Skeletal muscle satellite cell (primary cell): ENCODE measurements around the gene RABEP2.
"Not testable (repeated sequence)": the region's sequence is repeated elsewhere in the genome, so short reads cannot be mapped to it uniquely, and the experiment has no call there.

Experiments used
- H3K27me3 ChIP-seq: 2 replicates; pipeline ENCODE4 v1.7.0; 2013; ENCODE audit warnings: low read length; ENCODE audit not compliant: control insufficient read depth, insufficient read depth
- H3K36me3 ChIP-seq: 2 replicates; pipeline ENCODE4 v1.7.0; 2013; ENCODE audit warnings: mild to moderate bottlenecking, control low read depth, low read length; ENCODE audit not compliant: insufficient read depth
- H3K4me1 ChIP-seq: 2 replicates; pipeline ENCODE4 v1.7.0; 2013; ENCODE audit warnings: low read length; ENCODE audit not compliant: control insufficient read depth, insufficient read depth
- H3K4me2 ChIP-seq: 2 replicates; pipeline ENCODE4 v1.7.0; 2013; ENCODE audit warnings: mild to moderate bottlenecking, low read length
- H3K4me3 ChIP-seq: 2 replicates; pipeline ENCODE4 v1.7.0; 2013; ENCODE audit warnings: low read length
- H3K9ac ChIP-seq: 2 replicates; pipeline ENCODE4 v1.7.0; 2013; ENCODE audit warnings: mild to moderate bottlenecking, low read depth, low read length, moderate library complexity
- H3K9me3 ChIP-seq: replicated peaks from 2 replicates; pipeline ENCODE4 v1.7.0; 2013; ENCODE audit warnings: mild to moderate bottlenecking, control low read depth, low read length

The RABEP2 gene

GRCh38 chr16:28876019-28876659, 48.9 kb downstream of the RABEP2 start:
- H3K9ac ChIP-seq, result peak overlapping the region; percentile 59
- no peak overlapping the region for H3K4me2 ChIP-seq
- peaks cover 46% of the 10 kb centered on the region for H3K4me1 ChIP-seq
- no peaks in the 10 kb centered on the region for H3K27me3 ChIP-seq
- no peaks in the 10 kb centered on the region for H3K9me3 ChIP-seq
- H3K36me3 ChIP-seq, result peaks cover 22% of the 10 kb centered on the region
- no peak overlapping the region for H3K4me3 ChIP-seq

DNA sequence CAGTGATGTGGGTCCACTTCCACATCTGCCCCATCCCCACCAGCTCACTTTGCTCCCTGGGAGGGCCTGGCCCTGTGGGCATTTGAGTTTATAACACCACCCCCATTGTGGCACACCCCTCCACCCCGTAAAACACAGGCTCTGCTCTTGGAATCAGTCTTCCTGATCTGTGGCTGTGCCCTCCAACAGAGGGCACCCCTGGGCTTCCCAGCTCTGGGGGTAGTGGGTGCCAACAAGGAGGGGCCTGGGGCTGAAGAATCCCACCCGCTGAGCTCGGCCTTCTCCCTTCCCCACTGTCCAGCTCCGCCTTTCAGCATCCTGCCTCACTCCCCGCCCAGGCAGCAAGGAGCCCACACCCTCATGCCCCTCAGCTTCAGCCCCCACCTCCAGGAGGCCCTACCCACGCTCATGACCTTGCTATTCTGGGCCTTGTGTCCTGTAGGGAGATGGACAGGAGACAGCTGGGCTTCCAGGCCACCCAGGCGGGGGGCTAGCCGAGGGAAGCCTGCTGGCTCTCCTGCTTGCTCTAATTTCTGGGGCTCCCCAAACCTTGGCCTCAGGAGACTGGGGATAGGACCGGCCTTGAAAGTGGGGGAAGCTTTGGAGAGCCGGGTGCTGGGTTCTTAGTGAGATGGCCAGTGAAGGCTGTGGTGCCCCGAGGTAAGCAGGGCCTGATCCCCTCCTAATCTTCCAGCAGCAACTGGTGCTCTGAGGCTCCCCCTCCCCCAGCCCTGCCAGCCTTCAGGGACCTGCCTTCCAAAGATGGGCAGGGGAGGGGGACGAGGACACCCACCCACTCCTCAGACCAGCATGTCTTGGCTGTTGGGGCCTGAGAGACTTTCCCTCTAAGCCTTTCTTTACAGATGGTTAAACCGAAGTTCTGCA, 49.7 kb downstream of the RABEP2 start:
- Histone ChIP-seq H3K9ac (peak overlapping the region; percentile 59), H3K4me2 (peak overlapping the region; percentile 27), H3K9me3 (no peaks in the 10 kb centered on the region), H3K4me1 (peaks cover 44% of the 10 kb centered on the region), H3K27me3 (no peaks in the 10 kb centered on the region), H3K4me3 (peak overlapping the region; percentile 1), H3K36me3 (peaks cover 28% of the 10 kb centered on the region)

- Histone ChIP-seq H3K27me3 (no peaks in the 10 kb centered on the region), H3K4me1 (peaks cover 38% of the 10 kb centered on the region), H3K4me3 (no peak overlapping the region), H3K4me2 (no peak overlapping the region), H3K9me3 (no peaks in the 10 kb centered on the region), H3K36me3 (peaks cover 38% of the 10 kb centered on the region), H3K9ac (no peak overlapping the region)
Observed at GRCh38 chr16:28874406-28874805, 50.6 kb downstream of the RABEP2 start.

DNA sequence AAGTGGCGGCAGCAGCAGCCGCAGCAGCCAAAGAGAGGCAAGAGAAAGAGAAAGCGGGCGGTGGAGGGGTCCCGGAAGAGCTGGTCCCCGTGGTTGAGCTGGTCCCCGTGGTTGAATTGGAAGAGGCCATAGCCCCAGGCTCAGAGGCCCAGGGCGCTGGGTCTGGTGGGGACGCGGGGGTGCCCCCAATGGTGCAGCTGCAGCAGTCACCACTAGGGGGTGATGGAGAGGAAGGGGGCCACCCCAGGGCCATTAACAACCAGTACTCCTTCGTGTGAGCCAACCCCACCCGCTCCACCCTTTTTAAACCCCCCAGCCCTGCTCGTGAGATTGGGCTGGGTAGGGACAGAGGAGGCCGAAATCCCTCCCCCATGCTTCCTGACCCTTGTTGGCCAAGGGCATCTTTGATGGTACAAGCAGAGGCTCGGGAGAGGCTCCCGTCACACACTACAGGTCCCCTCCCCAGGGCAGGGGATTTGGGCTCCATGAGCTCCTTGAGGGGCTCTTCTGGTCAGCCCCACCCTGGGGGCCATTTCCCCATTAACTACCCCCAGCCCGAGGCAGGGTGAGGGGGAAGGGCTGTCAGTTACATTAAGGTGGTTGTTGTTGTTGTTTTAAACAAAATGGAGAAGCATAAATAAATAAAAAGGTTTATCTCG, 51.4 kb downstream of the RABEP2 start:
- Histone ChIP-seq H3K9me3 (no peaks in the 10 kb centered on the region), H3K4me1 (peaks cover 30% of the 10 kb centered on the region), H3K4me2 (no peak overlapping the region), H3K36me3 (peaks cover 45% of the 10 kb centered on the region), H3K4me3 (no peak overlapping the region), H3K27me3 (no peaks in the 10 kb centered on the region), H3K9ac (no peak overlapping the region)

DNA sequence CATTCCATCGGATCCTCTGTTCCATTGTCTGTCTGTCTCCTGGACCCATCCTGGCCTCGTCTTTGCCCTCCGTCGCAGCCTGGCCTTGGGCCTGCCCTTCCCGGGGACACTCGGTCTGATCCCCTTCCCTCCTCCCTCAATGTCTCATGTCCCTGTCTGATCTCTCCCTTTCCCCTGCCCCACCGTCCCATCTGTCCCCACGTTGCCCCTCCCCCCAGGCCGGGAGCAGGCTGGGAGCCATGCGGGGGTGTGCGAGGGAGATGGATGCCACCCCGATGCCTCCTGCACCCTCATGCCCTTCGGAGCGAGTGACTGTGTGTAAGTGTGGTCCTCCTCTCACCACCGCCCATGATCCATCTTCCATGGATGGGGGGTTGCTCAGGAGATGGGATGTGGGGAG, 52.1 kb downstream of the RABEP2 start:
- no peak overlapping the region for H3K9ac ChIP-seq
- no peak overlapping the region for H3K4me3 ChIP-seq
- H3K36me3 ChIP-seq, result peaks cover 46% of the 10 kb centered on the region
- no peak overlapping the region for H3K4me2 ChIP-seq
- H3K9me3 ChIP-seq, result no peaks in the 10 kb centered on the region
- no peaks in the 10 kb centered on the region for H3K27me3 ChIP-seq
- peaks cover 29% of the 10 kb centered on the region for H3K4me1 ChIP-seq

DNA sequence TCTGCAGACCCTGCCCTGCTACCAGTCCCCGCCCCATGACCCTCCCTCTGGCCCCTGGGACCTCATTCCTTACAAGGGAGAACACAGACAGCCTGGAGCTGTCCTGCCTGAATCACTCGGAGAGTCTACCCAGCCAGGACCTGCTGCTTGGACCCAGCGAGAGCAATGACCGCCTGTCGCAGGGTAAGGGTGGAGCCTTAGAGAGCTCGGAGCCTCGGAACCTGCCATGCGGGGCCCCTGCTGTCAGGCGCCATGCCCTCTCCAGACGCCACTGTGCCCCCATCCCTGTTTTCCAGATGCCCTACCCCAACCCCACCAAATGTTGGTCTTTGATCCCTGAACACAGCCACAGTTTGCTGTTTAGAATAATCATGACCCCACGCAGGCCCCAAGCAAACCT, 55.8 kb downstream of the RABEP2 start:
- no peak overlapping the region for H3K4me3 ChIP-seq
- peaks cover 9% of the 10 kb centered on the region for H3K4me1 ChIP-seq
- no peak overlapping the region for H3K4me2 ChIP-seq
- H3K9me3 ChIP-seq, result no peaks in the 10 kb centered on the region
- peaks cover 64% of the 10 kb centered on the region for H3K36me3 ChIP-seq
- H3K27me3 ChIP-seq, result no peaks in the 10 kb centered on the region
- H3K9ac ChIP-seq, result no peak overlapping the region

GRCh38 chr16:28867646-28868045, 57.4 kb downstream of the RABEP2 start:
- peaks cover 50% of the 10 kb centered on the region for H3K36me3 ChIP-seq
- not testable (repeated sequence) for H3K9ac ChIP-seq, H3K27me3 ChIP-seq, H3K4me1 ChIP-seq, H3K4me2 ChIP-seq, H3K9me3 ChIP-seq, H3K4me3 ChIP-seq

DNA sequence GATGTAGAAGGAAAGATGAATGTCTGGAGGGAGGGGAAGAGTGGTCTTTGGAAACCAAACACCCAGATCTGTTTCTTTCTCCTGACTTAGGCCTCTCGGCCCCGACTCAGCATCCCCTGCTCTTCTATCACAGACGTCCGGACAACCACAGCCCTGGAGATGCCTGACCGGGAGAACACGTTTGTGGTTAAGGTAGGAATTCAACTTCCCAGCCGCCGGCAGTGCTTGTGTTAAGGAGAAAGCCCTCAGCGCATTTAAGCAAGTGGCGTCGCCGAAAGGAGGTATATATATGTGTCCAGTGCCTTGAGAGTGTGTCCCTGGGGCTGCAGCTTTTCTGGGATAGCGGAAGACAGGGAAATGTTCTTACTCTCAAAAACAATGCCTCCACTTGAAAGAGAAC, 57.8 kb downstream of the RABEP2 start:
- Histone ChIP-seq H3K9me3 (no peaks in the 10 kb centered on the region), H3K9ac (no peak overlapping the region), H3K4me2 (no peak overlapping the region), H3K36me3 (peaks cover 47% of the 10 kb centered on the region), H3K27me3 (no peaks in the 10 kb centered on the region), H3K4me1 (peaks cover 11% of the 10 kb centered on the region), H3K4me3 (no peak overlapping the region)

DNA sequence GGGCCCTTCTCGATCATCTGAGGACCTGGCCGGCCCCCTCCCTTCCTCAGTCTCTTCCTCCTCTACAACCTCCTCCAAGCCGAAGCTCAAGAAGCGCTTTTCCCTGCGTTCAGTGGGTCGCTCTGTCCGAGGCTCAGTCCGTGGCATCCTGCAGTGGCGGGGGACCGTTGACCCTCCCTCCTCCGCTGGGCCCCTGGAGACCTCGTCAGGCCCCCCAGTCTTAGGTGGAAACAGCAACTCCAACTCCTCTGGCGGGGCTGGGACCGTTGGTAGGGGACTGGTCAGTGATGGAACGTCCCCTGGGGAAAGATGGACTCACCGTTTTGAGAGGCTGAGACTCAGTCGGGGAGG, 58.6 kb downstream of the RABEP2 start:
- Histone ChIP-seq H3K4me2 (no peak overlapping the region), H3K4me3 (no peak overlapping the region), H3K9me3 (no peaks in the 10 kb centered on the region), H3K4me1 (peaks cover 15% of the 10 kb centered on the region), H3K9ac (no peak overlapping the region), H3K36me3 (peaks cover 45% of the 10 kb centered on the region), H3K27me3 (no peaks in the 10 kb centered on the region)

DNA sequence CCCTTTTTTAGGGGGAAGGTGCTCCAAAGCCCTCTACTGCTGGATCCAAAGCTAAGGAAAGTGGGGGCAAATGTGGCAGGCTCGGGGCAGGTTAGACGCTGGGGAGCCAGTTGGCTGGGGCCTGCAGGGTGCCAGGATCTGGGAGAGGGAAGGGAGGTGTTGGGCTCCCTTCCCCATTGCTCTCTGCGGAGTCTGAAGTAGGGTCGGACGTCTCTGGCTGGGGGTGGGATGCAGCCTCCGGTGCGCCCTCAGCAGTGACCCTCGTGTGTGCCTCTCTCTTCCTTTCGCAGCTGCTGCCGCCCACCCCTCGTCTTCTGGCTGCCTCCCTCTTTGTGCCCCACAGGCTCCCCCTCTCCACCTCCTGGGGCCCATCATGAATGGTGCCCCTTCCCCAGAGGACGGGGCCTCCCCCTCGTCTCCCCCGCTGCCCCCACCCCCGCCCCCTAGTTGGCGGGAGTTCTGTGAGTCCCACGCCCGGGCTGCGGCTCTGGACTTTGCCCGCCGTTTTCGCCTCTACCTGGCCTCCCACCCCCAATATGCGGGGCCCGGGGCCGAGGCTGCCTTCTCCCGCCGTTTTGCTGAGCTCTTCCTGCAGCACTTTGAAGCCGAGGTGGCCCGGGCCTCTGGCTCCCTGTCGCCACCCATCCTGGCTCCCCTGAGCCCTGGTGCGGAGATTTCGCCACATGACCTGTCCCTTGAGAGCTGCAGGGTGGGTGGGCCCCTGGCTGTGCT, 59.1 kb downstream of the RABEP2 start:
- peak overlapping the region; percentile 99 for H3K4me2 ChIP-seq
- peaks cover 39% of the 10 kb centered on the region for H3K36me3 ChIP-seq
- H3K4me1 ChIP-seq, result peaks cover 15% of the 10 kb centered on the region
- H3K9me3 ChIP-seq, result no peaks in the 10 kb centered on the region
- no peaks in the 10 kb centered on the region for H3K27me3 ChIP-seq
- no peak overlapping the region for H3K4me3 ChIP-seq
- H3K9ac ChIP-seq, result peak overlapping the region; percentile 6

GRCh38 chr16:28865001-28865688, 59.9 kb downstream of the RABEP2 start:
- H3K4me1 ChIP-seq, result peaks cover 15% of the 10 kb centered on the region
- peak overlapping the region; percentile 100 for H3K4me3 ChIP-seq
- H3K27me3 ChIP-seq, result no peaks in the 10 kb centered on the region
- H3K9me3 ChIP-seq, result no peaks in the 10 kb centered on the region
- peak overlapping the region; percentile 100 for H3K9ac ChIP-seq
- peaks cover 33% of the 10 kb centered on the region for H3K36me3 ChIP-seq
- peak overlapping the region; percentile 99 for H3K4me2 ChIP-seq
